ENCODE results near the gene ELK3.

Gene ELK3

GRCh38 chr12:96172981-96173380 lies 21.2 kb upstream of the ELK3 start:
- Histone ChIP-seq H3K27me3 (ENCODE audit: insufficient read depth, low read length, poor library complexity, severe bottlenecking) (no peaks in the 10 kb centered on the region), H3K36me3 (ENCODE audit: insufficient read depth, low read length) (no peaks in the 10 kb centered on the region), H3K9me2 (replicated peaks; ENCODE audit: low read depth, low read length) (no peaks in the 10 kb centered on the region), H3K9me3 (ENCODE audit: insufficient read depth, low read depth, low read length) (peaks cover 6% of the 10 kb centered on the region; the same call in 1 of the 2 replicates), H3K4me2 (ENCODE audit: low read depth, low read length, poor library complexity, severe bottlenecking) (no peak overlapping the region), H2AFZ (ENCODE audit: low read length) (no peak overlapping the region), H3K4me1 (ENCODE audit: insufficient read depth, low read length, poor library complexity, severe bottlenecking) (peaks cover 10% of the 10 kb centered on the region), H3K79me2 (ENCODE audit: insufficient read depth, low read length) (no peaks in the 10 kb centered on the region), H3F3A (ENCODE audit: low read depth) (no peaks in the 10 kb centered on the region), H3K9ac (ENCODE audit: low read depth, low read length, poor library complexity, severe bottlenecking) (no peak overlapping the region), H3K4me3 (ENCODE audit: low read length, poor library complexity, severe bottlenecking) (no peak overlapping the region), H4K20me1 (ENCODE audit: insufficient read depth, low read length, poor library complexity, severe bottlenecking) (no peaks in the 10 kb centered on the region)
- TF ChIP-seq, protein P1, sequence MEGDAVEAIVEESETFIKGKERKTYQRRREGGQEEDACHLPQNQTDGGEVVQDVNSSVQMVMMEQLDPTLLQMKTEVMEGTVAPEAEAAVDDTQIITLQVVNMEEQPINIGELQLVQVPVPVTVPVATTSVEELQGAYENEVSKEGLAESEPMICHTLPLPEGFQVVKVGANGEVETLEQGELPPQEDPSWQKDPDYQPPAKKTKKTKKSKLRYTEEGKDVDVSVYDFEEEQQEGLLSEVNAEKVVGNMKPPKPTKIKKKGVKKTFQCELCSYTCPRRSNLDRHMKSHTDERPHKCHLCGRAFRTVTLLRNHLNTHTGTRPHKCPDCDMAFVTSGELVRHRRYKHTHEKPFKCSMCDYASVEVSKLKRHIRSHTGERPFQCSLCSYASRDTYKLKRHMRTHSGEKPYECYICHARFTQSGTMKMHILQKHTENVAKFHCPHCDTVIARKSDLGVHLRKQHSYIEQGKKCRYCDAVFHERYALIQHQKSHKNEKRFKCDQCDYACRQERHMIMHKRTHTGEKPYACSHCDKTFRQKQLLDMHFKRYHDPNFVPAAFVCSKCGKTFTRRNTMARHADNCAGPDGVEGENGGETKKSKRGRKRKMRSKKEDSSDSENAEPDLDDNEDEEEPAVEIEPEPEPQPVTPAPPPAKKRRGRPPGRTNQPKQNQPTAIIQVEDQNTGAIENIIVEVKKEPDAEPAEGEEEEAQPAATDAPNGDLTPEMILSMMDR (conservative IDR thresholded peaks at IDR 0.05; ENCODE audit: low read length): no peak
- TF ChIP-seq EZH2phosphoT487 (IDR thresholded peaks at IDR 0.05; ENCODE audit: borderline replicate concordance): no peak

DNA sequence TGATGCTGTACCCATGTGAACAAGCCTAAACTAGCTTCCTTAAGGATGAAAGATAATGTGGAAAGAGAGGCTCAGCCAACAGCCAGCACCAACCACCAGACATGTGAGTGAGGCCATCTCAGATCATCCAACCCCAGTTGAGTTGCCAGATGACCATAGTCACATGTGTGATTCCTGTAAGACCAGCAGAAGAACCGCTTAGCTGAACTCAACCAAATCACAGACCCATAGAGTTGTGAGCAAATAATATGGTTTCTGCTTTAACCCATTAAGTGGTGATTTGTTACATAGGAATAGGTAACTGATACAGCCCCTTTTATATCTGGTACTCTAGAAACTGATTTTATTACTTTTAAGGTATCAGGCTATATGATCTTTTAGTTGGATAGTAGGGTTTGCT lies 17.6 kb upstream of the ELK3 start:
- Histone ChIP-seq H3F3A (ENCODE audit: low read depth) (no peaks in the 10 kb centered on the region), H3K79me2 (ENCODE audit: insufficient read depth, low read length) (no peaks in the 10 kb centered on the region), H4K20me1 (ENCODE audit: insufficient read depth, low read length, poor library complexity, severe bottlenecking) (no peaks in the 10 kb centered on the region), H3K27me3 (ENCODE audit: insufficient read depth, low read length, poor library complexity, severe bottlenecking) (no peaks in the 10 kb centered on the region), H2AFZ (ENCODE audit: low read length) (no peak overlapping the region), H3K9ac (ENCODE audit: low read depth, low read length, poor library complexity, severe bottlenecking) (no peak overlapping the region), H3K9me2 (replicated peaks; ENCODE audit: low read depth, low read length) (no peaks in the 10 kb centered on the region), H3K4me3 (ENCODE audit: low read length, poor library complexity, severe bottlenecking) (no peak overlapping the region), H3K9me3 (ENCODE audit: insufficient read depth, low read depth, low read length) (peaks cover 6% of the 10 kb centered on the region; the same call in 1 of the 2 replicates), H3K4me1 (ENCODE audit: insufficient read depth, low read length, poor library complexity, severe bottlenecking) (peaks cover 10% of the 10 kb centered on the region), H3K36me3 (ENCODE audit: insufficient read depth, low read length) (no peaks in the 10 kb centered on the region), H3K4me2 (ENCODE audit: low read depth, low read length, poor library complexity, severe bottlenecking) (no peak overlapping the region)
- TF ChIP-seq, protein P1 (conservative IDR thresholded peaks at IDR 0.05; ENCODE audit: low read length): no peak
- TF ChIP-seq EZH2phosphoT487 (IDR thresholded peaks at IDR 0.05; ENCODE audit: borderline replicate concordance): no peak

DNA sequence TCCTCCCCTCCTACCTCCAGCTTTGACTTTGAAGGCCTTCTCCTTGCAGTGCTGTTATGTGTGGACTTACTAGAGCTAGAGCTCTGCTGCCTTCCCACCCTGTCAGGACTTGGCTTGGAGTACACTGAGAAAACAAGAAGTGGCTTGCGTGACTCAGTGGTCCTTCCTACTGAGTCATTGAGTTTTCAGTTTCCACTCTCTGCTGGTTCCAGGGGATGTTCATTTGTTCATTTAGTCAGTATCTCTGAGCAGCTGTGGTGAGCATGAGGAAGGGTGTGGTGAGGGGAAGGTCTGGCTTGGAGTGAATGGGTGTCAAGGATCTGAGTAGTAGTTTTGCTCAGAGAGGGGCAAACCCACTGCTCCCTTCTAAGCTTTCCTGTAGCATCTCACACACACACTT lies 17.2 kb upstream of the ELK3 start:
- Histone ChIP-seq H3K36me3 (ENCODE audit: insufficient read depth, low read length) (no peaks in the 10 kb centered on the region), H4K20me1 (ENCODE audit: insufficient read depth, low read length, poor library complexity, severe bottlenecking) (no peaks in the 10 kb centered on the region), H3K4me1 (ENCODE audit: insufficient read depth, low read length, poor library complexity, severe bottlenecking) (peaks cover 10% of the 10 kb centered on the region), H3K9me2 (replicated peaks; ENCODE audit: low read depth, low read length) (no peaks in the 10 kb centered on the region), H3F3A (ENCODE audit: low read depth) (no peaks in the 10 kb centered on the region), H3K4me3 (ENCODE audit: low read length, poor library complexity, severe bottlenecking) (no peak overlapping the region), H3K4me2 (ENCODE audit: low read depth, low read length, poor library complexity, severe bottlenecking) (no peak overlapping the region), H3K9ac (ENCODE audit: low read depth, low read length, poor library complexity, severe bottlenecking) (no peak overlapping the region), H3K79me2 (ENCODE audit: insufficient read depth, low read length) (no peaks in the 10 kb centered on the region), H3K27me3 (ENCODE audit: insufficient read depth, low read length, poor library complexity, severe bottlenecking) (no peaks in the 10 kb centered on the region), H2AFZ (ENCODE audit: low read length) (no peak overlapping the region), H3K9me3 (ENCODE audit: insufficient read depth, low read depth, low read length) (peaks cover 6% of the 10 kb centered on the region; the same call in 1 of the 2 replicates)
- TF ChIP-seq, protein P1 (conservative IDR thresholded peaks at IDR 0.05; ENCODE audit: low read length): no peak
- TF ChIP-seq EZH2phosphoT487 (IDR thresholded peaks at IDR 0.05; ENCODE audit: borderline replicate concordance): no peak

All from Loucy (cell line).